GM19035 (cell line): ENCODE data around the gene ATG5.

Experiments used
- ATAC-seq: cut with Tn5 transposase; IDR thresholded peaks from one replicate; pipeline ENCODE4 v1.9.1; 2021; ENCODE audit not compliant: unreplicated experiment

ATG5 gene

DNA sequence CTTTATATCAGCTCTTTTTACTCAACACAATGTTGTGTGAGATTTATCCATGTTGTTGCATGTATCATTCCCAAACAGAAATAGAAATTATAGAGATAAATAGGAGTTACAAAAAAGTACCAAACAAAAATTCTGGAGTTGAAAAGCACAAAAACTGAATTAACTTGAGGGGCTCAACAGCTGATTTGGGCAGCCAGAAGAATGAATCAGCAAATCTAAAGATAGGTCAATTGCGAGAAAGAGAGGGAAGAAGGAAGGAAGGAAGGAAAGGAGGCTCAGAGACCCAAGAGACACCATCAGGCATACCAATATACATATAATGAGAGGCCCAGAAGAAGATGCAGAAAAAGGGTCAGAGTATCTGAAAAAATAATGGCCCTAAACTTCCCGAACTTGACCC lies 98.9 kb downstream of the ATG5 start:
- ATAC-seq, result no peak

DNA sequence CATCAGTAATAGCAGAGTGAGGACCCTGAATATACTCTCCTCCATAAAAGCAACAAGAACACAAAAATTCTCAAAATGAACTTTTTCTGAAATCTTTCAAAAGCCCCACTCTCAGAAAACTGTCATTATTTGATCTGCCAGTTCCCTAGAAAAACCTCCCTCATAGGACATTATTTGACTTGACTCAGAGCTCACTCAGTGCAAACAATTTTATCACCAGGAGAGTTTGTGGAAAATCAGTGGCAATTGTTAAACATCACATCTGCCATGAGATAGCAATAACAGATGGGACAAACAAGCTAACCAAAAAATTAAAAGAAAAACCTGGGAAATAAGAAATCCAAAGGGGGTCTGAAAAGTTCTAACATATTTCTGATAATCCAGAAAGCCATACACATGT lies 100.0 kb downstream of the ATG5 start:
- ATAC-seq, result no peak

DNA sequence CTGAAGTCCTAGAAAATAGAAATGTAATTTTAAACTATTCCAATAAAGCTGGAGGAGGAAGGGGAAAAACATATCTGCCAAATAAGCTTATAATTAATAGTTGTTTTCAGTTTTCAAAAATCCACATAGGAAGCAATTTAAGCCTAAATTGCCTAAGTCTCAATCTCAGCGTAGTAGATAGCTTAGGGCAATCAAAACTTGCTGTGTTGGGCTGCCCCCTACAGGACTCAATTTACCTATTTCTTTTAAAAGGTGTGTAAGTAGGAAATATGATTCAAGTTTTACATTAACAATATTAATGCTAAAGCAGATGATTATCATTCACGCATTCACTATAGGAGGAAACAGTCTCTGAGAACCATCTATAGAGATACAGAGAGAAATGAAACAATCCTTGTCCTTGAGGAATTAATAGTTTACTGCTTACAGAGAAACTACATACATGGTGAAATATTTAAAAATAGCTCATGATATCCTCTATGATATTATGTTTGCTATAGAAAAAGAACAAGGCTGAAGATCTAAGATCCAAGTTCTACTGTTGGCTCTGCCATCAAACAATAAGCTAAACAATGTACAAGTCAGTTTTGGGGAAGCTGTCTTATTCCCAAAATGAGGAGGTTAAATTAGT lies 102.1 kb downstream of the ATG5 start:
- ATAC-seq, result peak; percentile 70

DNA sequence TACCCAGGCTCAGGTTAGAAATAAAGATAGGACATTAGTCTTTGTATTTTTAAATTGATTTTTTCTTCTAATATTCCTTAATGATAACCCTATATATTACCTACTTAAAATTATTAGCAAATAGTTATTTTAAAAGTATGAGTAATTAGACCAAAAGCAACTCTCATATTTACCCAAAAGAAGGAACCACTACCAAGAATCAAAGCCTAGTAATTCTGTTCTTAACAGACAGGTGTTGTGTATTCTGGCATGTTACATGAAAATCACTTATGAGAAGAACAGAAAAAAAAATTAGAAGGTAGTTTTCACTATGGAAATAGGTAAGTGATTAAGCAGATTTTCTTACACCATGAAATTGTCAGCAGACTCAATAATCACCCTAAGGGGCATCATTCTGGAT lies 105.1 kb downstream of the ATG5 start:
- peak; percentile 66 for ATAC-seq

DNA sequence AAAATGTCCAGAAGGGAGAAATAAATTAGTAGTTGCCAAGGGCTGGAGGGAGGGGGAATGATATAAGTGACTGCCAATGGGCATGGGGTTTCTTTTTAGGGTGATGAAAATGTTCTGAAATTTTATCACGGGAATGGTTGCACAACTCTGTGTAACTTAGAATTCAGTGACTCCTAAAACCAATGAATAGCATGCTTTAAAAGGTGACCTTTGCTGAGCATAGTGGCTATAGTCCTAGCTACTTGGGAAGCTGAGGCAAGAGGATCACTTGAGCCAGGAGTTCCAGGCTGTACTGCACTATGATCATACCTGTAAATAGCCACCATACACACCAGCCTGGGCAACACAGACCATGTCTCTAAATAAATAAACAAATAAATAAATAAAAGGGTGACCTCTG lies 109.0 kb downstream of the ATG5 start:
- ATAC-seq, result no peak

DNA sequence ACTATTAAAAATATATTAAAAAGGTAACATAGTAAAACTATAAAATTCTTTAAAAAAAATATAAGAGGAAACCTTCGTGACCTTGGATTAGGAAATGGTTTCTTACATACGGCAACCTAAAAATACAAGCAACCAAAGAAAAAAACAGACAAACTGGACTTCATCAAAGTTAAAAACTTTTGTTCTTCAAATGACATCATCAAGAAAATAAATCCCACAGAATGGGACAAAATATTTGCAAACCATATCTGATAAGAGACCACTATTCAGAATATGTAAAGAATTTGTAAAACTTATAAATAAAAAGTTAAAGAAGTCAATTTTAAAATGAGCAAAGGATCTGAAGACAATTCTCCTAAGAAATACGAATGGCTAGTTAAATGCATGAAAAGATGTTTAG lies 110.0 kb downstream of the ATG5 start:
- ATAC-seq, result no peak

DNA sequence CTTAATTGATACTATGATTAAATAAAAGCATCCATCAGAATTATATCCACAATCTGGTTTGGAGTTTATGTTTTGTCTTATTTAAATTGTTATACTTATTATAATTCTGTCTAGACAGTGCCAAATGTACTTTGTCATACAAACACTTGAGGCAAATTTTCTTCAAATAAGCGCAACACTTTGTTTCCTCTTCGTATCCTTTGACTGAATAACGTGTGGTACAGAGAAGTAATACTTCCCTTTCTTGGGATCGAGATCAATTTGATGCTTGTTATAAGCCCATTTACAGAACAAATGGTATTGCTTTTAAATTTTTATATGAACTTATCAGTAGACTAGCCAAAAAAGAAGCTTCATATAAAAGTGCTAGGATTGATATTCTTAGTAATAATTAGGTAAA lies 111.0 kb downstream of the ATG5 start:
- no peak for ATAC-seq

DNA sequence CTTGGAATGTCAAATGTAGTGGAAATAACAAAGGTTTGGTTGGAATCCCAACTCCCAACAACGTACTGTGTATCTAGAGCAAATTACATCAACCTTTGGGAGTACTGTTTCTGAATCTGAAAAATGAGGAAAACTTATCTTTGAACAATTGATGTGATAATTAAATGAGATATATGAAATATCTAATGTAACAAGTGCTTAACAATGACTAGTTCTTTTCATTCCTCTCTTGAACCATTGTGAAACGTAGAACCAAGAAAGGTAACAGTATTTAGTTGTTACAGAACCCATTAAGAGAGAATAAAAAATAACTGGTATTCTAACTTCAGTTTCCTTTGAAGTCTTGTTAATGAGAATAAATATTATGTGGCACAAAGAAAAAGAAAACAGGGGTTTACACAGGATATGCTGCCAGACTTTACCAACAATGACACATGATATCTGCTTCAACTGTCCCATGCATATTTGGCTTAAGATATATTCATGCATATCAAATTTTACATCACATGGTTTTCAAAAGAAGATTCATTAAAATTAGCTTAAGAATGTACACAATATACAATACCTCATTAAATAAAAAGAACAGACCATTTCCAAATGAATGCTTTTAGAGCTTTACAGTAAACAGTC lies 111.8 kb downstream of the ATG5 start:
- no peak for ATAC-seq

DNA sequence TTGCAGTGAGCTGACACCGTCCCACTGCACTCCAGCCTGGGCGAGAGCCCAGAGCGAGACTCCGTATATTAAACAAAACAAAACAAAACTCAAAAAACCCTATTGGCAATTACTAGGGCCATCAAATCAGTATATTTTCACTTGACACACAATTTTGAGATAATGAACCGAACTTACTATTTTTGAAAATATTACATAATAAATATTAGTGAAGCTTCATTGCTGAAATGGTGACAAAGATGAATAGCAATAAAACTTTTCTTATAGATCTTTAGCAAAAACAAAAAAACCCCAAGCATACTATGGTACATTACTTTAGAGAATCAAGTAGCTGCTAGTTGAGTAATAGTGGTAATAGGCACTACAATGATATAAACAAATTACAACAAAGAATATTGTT lies 113.0 kb downstream of the ATG5 start:
- no peak for ATAC-seq

DNA sequence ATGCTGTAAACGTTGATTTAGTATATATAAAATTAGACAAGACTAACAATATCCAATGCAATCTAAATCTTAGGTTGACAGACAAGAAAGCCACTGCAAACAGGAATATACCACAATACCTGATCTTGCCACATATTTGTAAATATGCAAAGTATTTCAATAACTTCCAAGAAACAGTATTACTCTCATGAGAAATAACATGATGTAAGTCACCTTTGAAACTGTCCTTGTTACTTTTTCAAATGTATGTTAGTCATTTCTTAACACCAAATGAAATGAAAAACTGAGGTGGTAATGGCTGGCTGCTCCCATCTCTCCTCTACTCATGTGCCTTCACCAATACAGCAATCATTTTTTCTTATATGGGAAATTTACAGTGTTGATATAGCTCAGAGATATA lies 118.7 kb downstream of the ATG5 start:
- ATAC-seq, result peak; percentile 72

DNA sequence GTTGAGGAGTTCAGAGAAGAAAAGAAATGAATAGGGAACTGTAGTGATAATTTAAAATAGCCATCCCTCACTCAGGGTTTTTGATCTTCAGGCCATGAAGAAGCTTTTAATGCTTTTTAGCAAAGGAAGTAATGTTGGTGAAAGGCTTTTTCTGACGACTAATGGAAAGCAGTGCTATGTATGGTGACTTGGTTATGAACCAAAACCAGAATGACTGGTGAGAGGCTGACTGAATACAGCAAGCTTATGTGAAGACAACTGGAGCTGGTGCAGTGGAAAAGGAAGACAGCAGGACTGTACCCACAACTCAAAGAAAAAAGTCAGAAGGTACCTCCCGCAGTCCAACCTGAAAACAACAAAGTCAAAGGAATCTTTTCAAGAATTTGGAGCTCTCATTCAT lies 120.6 kb downstream of the ATG5 start:
- no peak for ATAC-seq

DNA sequence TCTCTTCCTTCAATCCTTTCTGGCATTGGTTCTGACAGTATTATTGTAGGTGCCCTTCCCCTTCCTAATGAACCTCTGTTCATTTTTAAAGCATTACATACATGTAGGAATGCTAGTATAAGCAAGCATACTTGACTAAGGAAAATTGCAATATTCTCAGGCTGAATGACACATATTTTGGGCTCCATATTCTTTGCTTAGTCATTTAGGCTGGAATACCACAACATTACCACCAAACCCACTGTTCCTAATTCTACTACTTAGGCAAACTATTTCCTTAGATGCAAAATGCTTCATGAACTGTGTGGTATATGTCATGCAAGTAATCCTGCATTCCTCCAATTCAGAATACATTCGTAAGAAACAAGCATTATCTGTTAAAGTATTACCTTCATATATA lies 125.6 kb downstream of the ATG5 start:
- ATAC-seq, result no peak

DNA sequence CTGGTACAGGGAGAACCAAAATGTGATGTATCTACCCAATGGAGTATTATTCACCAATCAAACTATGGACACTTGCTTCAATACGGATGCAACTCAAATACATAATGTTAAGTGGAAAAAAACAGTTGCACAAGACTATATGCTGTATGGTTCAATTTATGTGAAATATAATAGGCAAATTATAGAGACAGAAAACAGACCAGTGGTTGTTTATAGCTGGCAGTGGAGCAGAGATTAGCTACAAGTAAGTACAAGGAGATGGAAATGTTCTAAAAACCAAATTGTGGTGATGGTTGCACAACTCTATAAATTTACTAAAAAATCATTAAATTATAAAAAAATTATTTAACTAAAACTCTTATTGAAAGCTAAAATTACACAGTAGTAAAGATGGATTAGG lies 126.2 kb downstream of the ATG5 start:
- ATAC-seq, result no peak

DNA sequence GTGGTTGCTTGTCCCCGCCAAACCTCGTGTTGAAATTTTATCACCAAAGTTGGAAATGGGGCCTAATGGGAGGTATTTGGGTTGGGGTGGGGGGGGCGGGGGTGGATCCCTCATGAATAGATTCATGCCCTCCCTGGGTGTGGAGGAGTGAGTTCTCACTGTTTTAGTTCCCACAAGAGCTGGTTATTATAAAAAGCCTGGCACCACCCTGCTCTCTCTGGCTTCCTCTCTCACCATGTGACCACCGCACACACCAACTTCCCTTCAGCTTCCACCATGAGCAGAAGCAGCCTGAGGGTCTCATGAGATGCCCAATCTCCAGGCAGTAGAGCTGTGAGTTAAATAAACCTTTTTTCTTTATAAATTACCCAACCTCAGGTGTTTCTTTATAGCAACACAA lies 128.1 kb downstream of the ATG5 start:
- no peak for ATAC-seq

DNA sequence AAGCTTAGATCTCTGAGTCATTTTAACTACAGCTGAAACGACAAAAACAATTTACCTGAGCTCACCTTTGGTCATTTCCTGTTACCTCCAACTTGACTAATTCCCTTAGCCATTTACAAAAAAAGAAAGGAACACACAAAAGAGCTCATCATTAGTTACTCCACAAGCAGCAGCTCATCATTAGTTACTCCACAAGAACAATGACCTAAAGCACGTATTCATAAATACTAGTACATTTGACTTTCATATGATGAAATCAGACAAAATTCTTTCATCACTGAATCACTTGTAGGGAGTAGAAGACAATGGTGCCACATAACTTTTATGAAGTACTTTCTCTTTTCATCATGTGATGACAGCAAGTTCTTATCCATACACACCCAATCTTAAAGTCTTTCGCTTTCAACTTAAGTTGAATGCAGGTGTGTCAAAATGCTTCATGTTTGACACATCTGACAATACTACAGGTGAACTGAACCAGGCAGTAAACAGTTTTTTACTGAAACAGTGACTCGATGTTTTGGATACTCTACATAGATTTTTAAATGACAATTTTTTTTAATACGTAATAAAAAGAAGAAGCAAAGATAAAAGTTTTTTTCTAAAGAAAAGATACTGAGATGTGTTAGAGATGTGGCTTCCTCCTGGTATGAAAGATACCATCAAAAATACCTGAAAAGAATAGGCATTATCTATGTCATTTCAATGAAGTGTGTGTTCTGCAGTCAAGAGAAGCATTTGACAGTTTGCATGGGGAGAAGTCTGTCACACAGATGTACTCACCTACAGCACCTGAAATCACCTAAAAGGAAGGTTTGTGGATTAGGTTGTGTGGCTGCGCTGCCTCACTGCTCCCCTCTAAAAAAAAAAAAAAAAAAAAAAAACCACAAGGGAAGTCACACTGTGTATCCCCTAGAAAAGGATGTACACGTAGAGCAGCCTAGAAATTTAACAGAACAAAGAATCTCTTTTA lies 130.3 kb downstream of the ATG5 start:
- ATAC-seq, result no peak

DNA sequence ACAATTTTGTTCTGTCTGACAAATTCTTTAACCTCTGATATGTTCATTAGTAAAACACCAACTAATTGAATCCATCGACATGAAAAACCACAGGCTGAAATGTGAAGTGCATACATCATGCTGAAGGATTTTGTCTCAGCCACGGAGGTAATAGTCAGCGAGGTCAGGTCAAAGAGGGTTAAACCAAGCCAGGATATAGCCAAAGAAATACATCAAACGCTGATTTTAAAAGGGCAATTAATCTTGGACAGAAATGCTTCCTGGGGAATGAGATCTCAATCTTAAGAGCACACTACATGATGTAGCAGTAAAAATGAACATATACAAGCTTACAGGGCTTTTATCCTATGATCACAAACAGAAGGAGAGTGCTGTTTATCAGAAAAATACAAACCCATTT lies 132.7 kb downstream of the ATG5 start:
- no peak for ATAC-seq

DNA sequence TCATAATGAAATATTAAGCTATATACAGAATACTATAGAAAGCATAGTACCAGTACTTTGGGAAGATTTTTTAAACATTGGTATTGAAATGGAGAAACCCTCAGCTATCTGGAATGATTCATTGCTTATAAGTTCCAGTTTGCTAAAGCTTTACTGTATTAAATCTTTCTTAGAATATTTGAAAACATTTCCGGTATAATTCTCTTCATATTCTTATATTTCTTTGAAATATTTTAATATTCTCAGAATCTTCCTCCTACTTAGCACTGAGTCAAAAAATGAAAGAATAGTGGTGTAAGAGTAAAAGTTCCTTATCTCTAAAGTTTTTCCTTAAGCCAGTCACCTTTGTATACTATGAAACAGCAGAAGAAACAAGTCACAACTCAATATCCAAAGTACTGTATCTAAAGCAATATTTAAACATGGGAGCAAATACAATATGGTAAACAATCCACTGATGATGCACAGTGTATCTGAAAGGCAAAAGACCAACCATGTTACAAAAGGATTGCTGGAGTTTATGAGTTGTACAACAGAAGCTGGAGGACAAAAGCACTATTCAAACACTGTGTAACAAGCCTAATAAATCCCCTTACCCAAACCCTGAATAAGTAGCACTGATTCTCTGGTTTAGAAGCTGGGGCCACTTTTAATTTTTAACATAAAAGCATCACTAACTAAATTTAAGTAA lies 137.3 kb downstream of the ATG5 start:
- no peak for ATAC-seq

DNA sequence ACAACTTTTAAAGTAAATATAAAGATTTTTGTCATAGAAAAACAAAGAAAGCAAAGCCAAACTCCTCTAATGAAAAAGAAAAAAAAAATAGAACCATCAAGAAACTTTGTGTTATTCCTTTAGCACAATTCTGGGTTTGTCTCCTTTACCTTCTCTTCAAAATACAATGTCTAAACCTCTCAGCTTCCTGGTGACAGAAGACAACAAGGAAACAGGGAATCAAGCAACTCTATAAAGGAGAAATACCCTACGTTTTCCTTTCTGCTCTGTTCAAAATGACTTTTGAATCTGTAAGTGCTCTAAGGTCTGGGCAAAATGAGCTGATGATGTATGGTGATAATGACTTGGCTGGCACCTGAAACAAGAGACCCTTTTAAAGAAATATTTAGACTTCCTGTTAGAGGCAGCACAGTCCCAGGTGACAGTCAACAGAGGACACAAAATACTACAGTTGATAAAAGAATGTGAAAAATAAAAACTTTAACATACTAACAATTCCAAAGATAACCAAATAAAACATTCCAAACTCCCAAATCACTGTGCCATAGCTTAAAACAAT lies 138.1 kb downstream of the ATG5 start:
- no peak for ATAC-seq

DNA sequence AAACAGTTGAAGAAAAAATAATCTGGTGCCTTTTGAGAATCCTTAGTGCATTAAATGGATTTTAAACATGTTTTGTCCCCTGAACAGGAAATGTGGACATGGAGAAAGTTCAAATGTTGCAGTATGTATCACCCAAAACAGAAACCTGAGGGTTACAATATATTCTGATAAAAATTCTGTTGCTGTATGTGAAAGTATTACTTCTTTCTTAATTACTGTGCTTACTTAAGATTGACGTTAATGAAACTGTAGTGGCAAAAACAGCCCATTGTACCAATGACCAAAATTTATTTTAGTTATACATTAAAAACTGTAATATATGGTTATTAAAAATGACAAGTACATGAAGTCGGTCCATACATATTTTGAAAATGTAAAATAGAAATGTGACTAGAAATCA lies 138.8 kb downstream of the ATG5 start:
- no peak for ATAC-seq

DNA sequence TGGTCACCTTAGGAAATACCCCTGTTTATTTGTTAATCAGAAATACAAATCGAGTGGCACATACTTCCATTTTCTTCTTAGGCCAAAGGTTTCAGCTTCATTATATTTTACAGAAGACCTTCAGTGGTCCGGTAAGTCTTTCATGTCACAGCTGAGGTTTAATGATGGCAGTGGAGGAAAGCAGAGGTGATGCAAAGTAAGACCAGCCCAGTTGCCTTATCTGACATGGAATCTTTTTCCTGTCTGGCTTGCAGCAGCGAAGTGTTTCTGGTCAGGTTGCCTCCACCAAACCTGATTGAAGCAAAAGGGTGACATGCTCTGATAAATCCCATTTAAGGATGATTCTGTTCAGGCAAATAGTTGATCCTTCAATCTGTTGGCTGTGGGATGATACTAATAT lies 139.4 kb downstream of the ATG5 start:
- ATAC-seq, result no peak

DNA sequence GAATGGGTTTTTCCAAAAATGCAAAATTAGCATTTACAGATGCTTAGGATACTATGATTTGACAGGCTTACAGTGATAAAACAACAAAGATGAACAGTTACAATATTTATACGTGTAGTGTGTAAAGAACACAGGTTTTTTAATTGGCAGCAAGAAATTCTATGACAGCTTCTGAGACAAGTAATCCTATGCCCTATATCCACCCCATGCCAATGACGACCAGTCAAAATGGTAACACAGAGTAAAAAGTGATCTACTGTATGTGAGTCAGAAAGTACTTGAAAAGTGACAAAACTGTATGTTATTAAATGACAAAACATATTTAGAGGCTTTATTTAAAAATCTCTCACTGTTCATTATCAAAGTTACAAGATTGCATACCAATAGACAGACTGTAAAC lies 139.9 kb downstream of the ATG5 start:
- no peak for ATAC-seq
